Body of pancreas (tissue), 4 donors: ENCODE measurements around the gene CALML3. TPM values are rescaled to one million over a fixed set of nuclear protein-coding genes. Genes with fewer than 3 reads are reported as not detected.

ENCODE experiments used
- ATAC-seq: fragments of 150-250 bp; one replicate; pipeline ENCODE4 v1.9.1; 2016
- DNase-seq, 4 donors: peaks; one replicate each; pipeline ENCODE4 v3.0.0-alpha.2; 2019
- H3K27ac ChIP-seq, 4 donors: fragments of 200-600 bp; sonication (generic); 1 replicate in 3 of 4; 2 replicates in 1 of 4; pipeline versions ENCODE4 v1.5.1 to v1.6.1; 2016 to 2019; ENCODE audit warnings: mild to moderate bottlenecking in 1 of 4, mixed read lengths in 1 of 4, moderate library complexity in 1 of 4
- H3K27me3 ChIP-seq, 2 donors: fragments of 200-600 bp; sonication (generic); one replicate each; pipeline ENCODE4 v1.6.0; 2016; ENCODE audit warnings: mild to moderate bottlenecking in 1 of 2
- H3K36me3 ChIP-seq, 2 donors: fragments of 200-600 bp; sonication (generic); replicated peaks in 1 of 2; 2 replicates each; pipeline ENCODE4 v1.5.1; 2016; ENCODE audit warnings: low read depth in 2 of 2; ENCODE audit not compliant: insufficient read depth in 1 of 2
- H3K4me1 ChIP-seq: fragments of 200-600 bp; sonication (generic); one replicate; pipeline ENCODE4 v1.6.0; 2016
- H3K4me3 ChIP-seq, 2 donors: fragments of 200-600 bp; sonication (generic); 1 replicate in 1 of 2; 2 replicates in 1 of 2; pipeline ENCODE4 v1.5.1; 2016 to 2019
- H3K9me3 ChIP-seq, 3 donors: fragments of 200-600 bp; sonication (generic); 1 replicate in 2 of 3; 2 replicates in 1 of 3; pipeline ENCODE4 v1.5.1; 2016
- POLR2A ChIP-seq, 3 donors: fragments of 450-650 bp; IDR thresholded peaks; one replicate each; pipeline ENCODE4 v1.6.1; 2016; ENCODE audit warnings: antibody characterized with exemption in 3 of 3, mild to moderate bottlenecking in 2 of 3
- WGBS, 2 donors: methylation state at CpG; one replicate each; pipeline ENCODE4 v1.1.5; 2017; 5-methylcytosine and 5-hydroxymethylcytosine counted together
- intact Hi-C: fragments of 100-400 bp; cut with DNase I; formaldehyde crosslinking; loops from one replicate; pipeline ENCODE4 v1.15.1; 2023
- total RNA-seq, 2 donors: library from RNA; depleted of rRNA; stranded (reverse); fragments of >200 nt; gene quantifications; one replicate each; pipeline ENCODE4 v1.1.0, GENCODE V29; 2016
- TF ChIP-seq, protein P1 (sequence below), 7 experiments: fragments of 450-650 bp in 4 of 7; fragments of 200-600 bp in 3 of 7; sonication (generic) in 3 of 7; IDR thresholded peaks; one replicate each; pipeline ENCODE4 v1.5.1; 2016 to 2019; ENCODE audit warnings: antibody characterized with exemption in 7 of 7

CALML3 gene
- total RNA-seq, 2 donors from 2014 or later, result not detected

DNA sequence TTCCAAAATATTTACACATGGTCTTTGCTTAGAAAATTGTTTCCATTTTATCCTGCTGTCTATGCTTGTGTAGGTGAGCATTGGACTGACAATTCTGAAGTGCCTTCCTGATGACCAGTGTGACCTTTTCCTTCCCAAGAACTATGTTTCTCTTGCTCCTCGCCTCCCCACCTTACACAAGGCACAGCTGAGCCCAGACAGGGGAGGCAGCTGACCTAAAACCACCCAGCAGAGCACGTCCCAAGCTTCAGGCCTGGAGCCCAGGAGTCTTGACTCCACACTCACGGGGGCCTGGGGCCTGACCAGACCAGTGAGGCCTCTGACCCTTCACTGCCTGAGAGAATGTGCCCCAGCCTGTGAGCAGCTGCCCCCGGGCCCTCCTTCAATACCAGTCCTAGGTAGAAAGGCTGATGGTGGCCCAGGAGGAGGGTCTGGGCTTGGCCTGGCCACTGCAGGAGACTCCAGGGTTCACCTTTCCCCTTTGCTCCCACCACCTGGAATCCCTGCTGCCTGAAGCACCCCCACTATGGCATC is 32.4 kb upstream of the CALML3 start:
- WGBS, 2 donors, result 93 to 95% methylated on average over 2 to 4 of the region's 4 CpGs
- Histone ChIP-seq H3K27me3 (no peaks in the 10 kb centered on the region), H3K4me3 (no peak overlapping the region), H3K9me3 (no peaks in the 10 kb centered on the region), H3K4me1 (peaks cover 25% of the 10 kb centered on the region), H3K36me3 (no peaks in the 10 kb centered on the region), H3K27ac (no peak overlapping the region)
- no peak for TF ChIP-seq POLR2A (IDR thresholded peaks at IDR 0.05)
- TF ChIP-seq, protein P1, sequence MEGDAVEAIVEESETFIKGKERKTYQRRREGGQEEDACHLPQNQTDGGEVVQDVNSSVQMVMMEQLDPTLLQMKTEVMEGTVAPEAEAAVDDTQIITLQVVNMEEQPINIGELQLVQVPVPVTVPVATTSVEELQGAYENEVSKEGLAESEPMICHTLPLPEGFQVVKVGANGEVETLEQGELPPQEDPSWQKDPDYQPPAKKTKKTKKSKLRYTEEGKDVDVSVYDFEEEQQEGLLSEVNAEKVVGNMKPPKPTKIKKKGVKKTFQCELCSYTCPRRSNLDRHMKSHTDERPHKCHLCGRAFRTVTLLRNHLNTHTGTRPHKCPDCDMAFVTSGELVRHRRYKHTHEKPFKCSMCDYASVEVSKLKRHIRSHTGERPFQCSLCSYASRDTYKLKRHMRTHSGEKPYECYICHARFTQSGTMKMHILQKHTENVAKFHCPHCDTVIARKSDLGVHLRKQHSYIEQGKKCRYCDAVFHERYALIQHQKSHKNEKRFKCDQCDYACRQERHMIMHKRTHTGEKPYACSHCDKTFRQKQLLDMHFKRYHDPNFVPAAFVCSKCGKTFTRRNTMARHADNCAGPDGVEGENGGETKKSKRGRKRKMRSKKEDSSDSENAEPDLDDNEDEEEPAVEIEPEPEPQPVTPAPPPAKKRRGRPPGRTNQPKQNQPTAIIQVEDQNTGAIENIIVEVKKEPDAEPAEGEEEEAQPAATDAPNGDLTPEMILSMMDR (IDR thresholded peaks at IDR 0.05), result no peak
- ATAC-seq (no peak), DNase-seq (peak in 1 of 4 donors; percentile 4)
- intact Hi-C loops, result no loop called here

DNA sequence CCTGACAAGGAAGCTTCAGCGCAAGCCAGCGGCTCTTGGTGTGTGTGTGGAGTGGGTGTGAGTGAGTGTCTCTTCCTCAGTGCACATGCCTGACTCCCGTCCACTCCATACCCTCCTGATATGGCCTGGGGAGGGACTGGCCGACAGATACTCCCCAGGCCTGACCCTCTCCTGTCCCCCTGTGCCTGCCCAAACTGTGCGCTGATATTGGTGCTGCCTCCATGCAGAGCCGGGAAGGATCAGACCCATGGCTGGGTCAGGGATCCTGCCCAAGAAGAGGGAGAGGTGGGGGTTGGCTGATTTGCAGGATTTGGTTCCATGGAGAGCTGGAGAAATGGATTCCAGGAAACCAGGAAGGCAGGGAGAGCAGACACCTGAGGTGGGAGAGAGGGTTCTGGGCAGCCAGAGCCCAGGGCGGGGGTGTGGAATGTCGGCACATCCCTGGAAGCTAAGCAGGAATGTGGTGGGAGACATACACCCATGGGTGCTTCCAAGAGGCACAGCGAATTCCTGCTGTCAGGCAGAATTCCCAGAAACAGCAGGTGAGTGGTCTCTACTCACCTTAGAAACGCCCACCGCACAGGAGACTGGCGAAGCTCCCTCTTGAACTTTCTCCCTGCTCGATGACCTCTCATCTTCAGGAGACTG is 31.7 kb upstream of the CALML3 start:
- no peak for TF ChIP-seq POLR2A (IDR thresholded peaks at IDR 0.05)
- TF ChIP-seq, protein P1 (IDR thresholded peaks at IDR 0.05), result no peak
- Histone ChIP-seq H3K4me3 (no peak overlapping the region), H3K4me1 (peaks cover 24% of the 10 kb centered on the region), H3K36me3 (no peaks in the 10 kb centered on the region), H3K27ac (no peak overlapping the region), H3K27me3 (no peaks in the 10 kb centered on the region), H3K9me3 (no peaks in the 10 kb centered on the region)
- intact Hi-C loops, result no loop called here
- no peak for ATAC-seq
- DNase-seq, result peak in 1 of 4 donors; percentile 7
- 93 to 97% methylated on average over 8 to 13 of the region's 13 CpGs for WGBS, 2 donors

DNA sequence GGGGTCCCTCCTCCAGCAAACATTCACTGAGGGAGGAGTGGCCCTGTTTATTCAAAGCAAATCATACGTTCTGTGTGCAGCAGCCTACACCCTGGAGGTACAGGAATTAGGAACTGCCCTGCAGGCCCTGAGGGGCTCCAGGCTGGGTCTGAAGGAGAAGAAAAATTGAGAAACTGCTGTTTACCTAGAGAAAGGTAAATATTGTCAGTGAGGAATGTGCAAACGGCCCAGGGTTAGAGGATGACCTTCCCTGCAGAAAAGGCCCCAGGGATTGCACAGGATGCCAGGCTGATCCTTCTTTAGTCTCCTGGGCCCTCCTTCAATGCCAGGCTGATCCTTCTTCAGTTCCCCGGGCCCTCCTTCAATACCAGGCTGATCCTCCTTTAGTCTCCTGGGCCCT is 31.1 kb upstream of the CALML3 start:
- H3K4me3 ChIP-seq, result no peak overlapping the region
- no peaks in the 10 kb centered on the region for H3K36me3 ChIP-seq
- TF ChIP-seq POLR2A (IDR thresholded peaks at IDR 0.05), result no peak
- TF ChIP-seq, protein P1 (IDR thresholded peaks at IDR 0.05), result no peak
- H3K9me3 ChIP-seq, result no peaks in the 10 kb centered on the region
- peaks cover 17% of the 10 kb centered on the region for H3K4me1 ChIP-seq
- ATAC-seq (no peak), DNase-seq (peak in 1 of 4 donors; percentile 3)
- WGBS, 2 donors, result 37 to 39% methylated on average over 3 of the region's 3 CpGs
- intact Hi-C loops, result no loop called here
- H3K27ac ChIP-seq, result no peak overlapping the region
- H3K27me3 ChIP-seq, result no peaks in the 10 kb centered on the region

DNA sequence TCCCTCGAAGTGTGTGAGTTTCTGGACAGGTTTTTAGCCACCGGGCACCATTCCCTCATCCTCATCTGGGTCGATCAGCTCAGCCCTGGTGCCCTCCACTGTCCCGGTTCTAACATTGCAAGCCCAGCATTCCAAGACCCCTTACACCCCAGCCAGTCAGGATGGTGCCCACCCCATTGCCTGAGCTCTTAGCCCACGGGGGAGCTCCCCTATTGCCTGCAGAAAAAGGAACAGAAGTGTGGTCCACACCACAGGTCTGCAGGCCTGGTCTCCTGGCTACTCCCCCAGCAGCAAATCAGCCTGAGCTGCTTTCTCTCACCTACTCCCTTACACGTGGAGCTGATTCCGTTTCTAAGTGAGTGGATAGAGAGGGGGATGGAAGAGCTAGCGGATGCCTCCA is 30.1 kb upstream of the CALML3 start:
- H3K36me3 ChIP-seq, result no peaks in the 10 kb centered on the region
- no peaks in the 10 kb centered on the region for H3K9me3 ChIP-seq
- 84 to 85% methylated on average over 8 of the region's 8 CpGs for WGBS, 2 donors
- H3K27me3 ChIP-seq, result no peaks in the 10 kb centered on the region
- no peak for DNase-seq
- TF ChIP-seq, protein P1 (IDR thresholded peaks at IDR 0.05), result no peak
- ATAC-seq, result no peak
- no peak overlapping the region for H3K27ac ChIP-seq
- H3K4me3 ChIP-seq, result no peak overlapping the region
- intact Hi-C loops, result no loop called here
- H3K4me1 ChIP-seq, result peaks cover 10% of the 10 kb centered on the region
